ENCODE data around the gene ARIH2. TPM values are rescaled to one million over a fixed set of nuclear protein-coding genes. Genes with fewer than 3 reads are reported as not detected.

Gene ARIH2
- total RNA-seq, 1 donor from 2014 or later, result 82.0 TPM

GRCh38 chr3:49020330-49021212 lies 101.9 kb downstream of the ARIH2 start:
- DNase-seq, result no peak

DNA sequence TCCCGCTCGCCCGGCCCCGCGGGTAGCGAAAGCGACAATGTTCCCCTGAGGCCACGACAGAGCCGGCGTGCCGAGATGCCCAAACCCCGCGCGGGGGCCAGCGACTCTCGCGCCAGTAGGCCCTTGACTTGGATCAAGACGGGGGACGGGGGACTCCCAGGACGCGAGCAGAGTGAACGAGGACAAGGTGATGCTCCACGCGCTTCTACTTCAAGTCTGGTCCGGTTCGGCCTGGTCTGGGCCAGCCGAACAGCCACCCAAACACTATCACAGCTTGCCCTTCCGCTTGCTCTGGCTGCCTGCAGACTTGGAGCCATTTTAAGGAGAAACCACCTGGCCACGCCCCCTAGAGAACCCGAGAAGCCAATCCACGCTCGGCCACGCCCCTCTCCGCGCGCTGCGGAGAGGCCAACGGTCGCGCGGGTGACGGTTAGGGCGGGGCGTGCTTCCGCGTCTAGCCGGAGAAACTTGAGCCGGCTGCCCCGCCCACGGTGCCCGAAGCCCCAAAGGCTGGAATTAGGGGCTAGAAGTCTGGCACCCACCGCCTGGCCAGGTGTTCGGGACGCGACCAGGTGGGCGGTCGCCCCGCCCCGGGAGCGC lies 102.7 kb downstream of the ARIH2 start:
- peak; percentile 95 for DNase-seq

DNA sequence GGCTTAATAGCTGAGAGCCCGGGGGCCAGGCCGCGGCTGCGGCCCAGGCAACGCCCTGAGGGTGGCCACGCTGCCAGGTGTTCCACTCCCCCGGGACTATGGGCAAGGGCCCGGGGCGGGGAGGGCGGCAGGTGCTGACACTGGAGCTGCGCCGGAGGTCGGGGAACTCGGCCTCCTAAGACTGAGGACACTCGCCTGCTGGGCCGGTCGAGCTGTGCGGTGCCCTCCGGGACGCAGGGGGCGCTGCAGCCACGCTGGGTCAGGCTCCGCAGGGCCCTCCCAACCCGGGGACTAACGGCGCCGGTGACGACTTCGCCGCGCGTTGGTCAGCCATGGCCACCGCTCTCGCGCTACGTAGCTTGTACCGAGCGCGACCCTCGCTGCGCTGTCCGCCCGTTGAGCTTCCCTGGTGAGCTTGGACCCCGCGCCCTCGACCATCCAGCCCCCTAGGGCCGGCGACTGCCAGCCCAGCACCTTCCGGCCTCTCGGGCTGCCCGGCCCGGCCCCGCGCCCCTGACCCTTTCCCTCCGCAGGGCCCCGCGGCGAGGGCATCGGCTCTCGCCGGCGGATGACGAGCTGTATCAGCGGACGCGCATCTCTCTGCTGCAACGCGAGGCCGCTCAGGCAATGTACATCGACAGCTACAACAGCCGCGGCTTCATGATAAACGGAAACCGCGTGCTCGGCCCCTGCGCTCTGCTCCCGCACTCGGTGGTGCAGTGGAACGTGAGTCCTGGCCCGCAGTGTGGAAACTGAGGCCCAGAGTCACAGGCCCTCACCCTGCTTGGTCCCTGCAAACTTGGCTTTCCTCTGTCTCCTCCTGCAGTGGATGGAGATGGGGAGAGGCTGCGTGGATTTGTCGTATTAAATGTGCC lies 103.4 kb downstream of the ARIH2 start, which contains the start of gene NDUFAF3:
NDUFAF3 (plus strand) TSS at position 309 of the 875 bp plus-strand sequence; CDS start at position 333, 24 bp downstream.
- DNase-seq, result peak; percentile 81

- DNase-seq, result no peak
These were observed 104.1 kb downstream of the ARIH2 start for GRCh38 chr3:49022688-49023171.

DNA sequence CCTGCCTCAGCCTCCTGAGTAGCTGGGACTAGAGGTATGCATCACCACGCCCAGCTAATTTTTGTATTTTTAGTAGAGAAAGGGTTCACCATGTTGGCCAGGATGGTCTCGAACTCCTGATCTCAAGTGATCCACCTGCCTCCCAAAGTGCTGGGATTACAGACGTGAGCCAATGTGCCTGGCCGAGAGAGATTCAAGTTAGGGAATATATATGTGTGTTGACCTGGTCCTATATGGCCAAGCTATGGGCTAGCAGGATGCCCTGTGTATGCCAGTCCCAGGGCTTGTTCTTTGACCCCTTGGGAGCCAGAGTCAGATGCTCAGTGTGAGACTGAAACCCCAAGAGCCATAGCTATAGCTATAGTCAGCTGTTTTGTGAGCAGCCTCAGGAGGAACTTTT lies 105.1 kb downstream of the ARIH2 start:
- no peak for DNase-seq

DNA sequence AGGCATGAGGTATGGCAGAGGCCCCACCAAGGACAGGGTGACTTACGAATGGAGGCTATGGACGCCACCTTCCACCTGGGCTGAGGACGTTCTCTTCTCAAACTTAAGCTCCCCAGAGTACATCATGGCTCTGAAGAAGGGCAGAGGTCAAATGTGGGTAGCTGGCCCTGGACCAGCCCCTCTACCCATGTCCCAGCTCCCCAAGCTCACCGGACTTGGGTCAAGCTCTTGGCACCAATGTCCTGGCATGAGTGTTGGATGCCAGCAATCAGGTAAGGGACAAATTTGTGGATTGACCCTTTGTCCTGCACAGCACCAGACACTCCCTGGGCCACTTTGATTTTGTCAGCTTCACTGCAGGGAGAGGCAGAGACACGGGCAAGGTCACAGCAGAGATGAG lies 105.8 kb downstream of the ARIH2 start:
- no peak for DNase-seq

DNA sequence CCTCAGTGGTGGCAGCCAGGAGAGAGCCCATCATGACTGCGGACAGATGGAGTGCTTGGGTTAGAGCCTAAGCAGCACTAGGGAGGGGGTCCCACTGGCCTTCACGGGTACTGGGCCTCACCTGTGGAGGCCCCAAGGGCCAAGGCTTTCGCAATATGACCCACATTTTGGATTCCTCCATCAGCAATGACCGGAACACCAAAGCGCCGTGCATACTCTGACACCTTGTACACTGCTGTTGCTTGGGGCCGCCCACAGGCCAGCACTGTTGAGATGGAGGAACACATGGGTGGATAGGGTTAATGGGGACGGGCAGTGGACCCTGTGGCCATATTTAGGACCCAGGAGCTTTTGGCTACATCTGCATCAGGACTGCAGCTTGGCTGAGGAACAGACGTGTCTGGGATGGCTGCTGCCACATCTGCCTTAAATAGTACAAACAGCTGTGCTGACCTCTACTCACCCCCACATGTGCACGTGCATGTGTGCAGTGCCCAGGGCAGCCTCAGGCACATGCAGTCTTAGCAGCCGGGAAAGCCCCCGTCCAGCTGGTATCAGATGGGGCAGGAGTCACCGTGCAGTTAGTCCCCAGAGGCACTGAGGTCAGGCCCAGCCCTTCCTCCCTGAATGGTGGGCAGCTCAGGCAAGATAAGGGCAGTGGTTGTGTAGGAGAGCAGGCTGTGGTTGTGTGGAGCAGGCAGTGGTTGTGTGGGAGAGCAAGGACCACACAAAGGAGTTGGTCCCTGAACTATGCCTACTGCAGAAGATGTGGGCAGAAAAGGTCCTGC lies 106.6 kb downstream of the ARIH2 start:
- DNase-seq, result no peak

- DNase-seq, result no peak
These were observed 107.3 kb downstream of the ARIH2 start for GRCh38 chr3:49025793-49026520.

GRCh38 chr3:49026536-49026935 lies 107.9 kb downstream of the ARIH2 start:
- DNase-seq, result no peak

- DNase-seq, result no peak
These were observed 109.0 kb downstream of the ARIH2 start for GRCh38 chr3:49027634-49028033.

GRCh38 chr3:49028298-49028672 lies 109.6 kb downstream of the ARIH2 start:
- no peak for DNase-seq

DNA sequence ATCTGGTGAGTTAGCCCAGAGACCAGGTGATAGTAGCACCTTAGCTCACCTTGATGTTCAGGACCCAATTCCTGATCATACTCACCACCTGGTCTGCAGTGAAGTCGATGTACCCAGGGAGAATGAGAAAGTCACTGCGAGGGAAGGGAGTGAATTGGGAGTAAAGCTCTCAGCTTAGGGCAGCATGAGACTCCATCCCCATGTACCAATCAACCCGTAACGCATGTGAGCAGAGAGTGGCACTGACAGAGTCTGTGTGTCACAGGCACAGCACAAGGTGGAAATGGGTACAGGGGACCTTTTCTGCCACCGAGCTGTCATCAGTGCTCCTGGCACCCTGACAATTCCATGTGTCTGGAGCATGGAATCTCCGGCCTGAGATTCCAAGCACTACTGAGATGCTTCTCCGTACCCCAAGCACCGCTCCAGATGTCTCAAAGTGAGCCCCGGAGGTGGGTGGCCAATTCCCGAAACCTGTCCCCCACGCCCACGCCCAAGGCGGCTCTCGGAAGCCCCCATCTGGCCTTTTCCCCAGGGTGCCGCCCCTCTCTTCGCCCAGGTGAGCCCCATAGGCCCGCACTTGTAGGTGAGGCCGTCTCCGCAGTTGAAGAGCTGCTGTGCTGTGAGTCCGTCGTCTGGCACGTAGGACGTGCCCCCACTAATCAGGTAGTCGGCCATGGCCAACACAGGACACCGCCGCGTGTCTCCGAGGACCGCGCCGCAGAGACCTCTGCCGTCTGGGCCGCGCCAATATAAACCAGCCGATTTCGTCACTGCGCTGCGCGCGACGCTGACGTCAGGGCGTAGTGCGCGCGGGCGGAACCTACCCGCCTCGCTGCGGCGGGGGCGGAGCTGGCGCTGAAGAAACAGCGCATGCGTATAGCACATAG lies 110.3 kb downstream of the ARIH2 start, which contains the start of gene IMPDH2:
IMPDH2 (minus strand) TSS at position 726 of the 890 bp plus-strand sequence; CDS start at position 678, 48 bp downstream.
- DNase-seq, result peak; percentile 89

DNA sequence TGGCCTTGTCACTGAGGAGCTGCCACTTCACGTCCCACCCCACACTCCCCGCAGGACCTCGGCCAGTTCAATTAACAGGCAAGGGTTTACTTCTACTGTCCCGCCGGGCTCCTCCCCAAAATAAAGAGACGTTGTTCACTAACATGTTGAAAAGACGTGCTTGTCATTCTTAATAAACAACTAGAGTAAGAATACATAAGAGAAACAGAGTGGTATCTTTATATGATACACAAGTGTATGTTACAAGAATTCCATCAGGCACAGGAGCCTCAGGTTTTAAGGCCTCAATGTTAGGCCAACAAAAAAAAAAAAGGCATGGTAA lies 110.9 kb downstream of the ARIH2 start:
- DNase-seq, result no peak

GRCh38 chr3:49030321-49030720 lies 111.7 kb downstream of the ARIH2 start:
- DNase-seq, result no peak

GRCh38 chr3:49032646-49033304 lies 114.1 kb downstream of the ARIH2 start:
- DNase-seq, result no peak

GRCh38 chr3:49034650-49035049 lies 116.0 kb downstream of the ARIH2 start:
- no peak for DNase-seq

GRCh38 chr3:49035281-49035680 lies 116.6 kb downstream of the ARIH2 start:
- no peak for DNase-seq

Data from occipital lobe (tissue), 2 donors.